ENCODE data around the gene SUFU. TPM values are rescaled to one million over a fixed set of nuclear protein-coding genes. Genes with fewer than 3 reads are reported as not detected.

Gene SUFU
- total RNA-seq, 1 donor from 2014 or later = 11.5 TPM

- Mint-ChIP-seq H3K27ac (peak overlapping the region; percentile 50), H3K4me3 (peak overlapping the region; percentile 35), H3K27me3 (ENCODE audit: insufficient read depth, low read depth) (peaks cover 14% of the 10 kb centered on the region), H3K36me3 (peaks cover 16% of the 10 kb centered on the region), H3K4me1 (peaks cover 81% of the 10 kb centered on the region), H3K9me3 (no peaks in the 10 kb centered on the region)
- no peak for DNase-seq (ENCODE audit: low spot score)
- Histone ChIP-seq H3K4me2 (peak overlapping the region; percentile 49), H3K79me2 (ENCODE audit: low read depth) (no peaks in the 10 kb centered on the region), H3K9me3 (ENCODE audit: low read depth) (no peaks in the 10 kb centered on the region), H3K4me3 (no peak overlapping the region), H3K9ac (peak overlapping the region; percentile 20), H3F3A (ENCODE audit: low read depth) (peaks cover 68% of the 10 kb centered on the region), H4K20me1 (ENCODE audit: low read depth) (no peaks in the 10 kb centered on the region), H3K4me1 (peaks cover 84% of the 10 kb centered on the region), H3K27ac (peak overlapping the region; percentile 99), H2AFZ (replicated peaks) (no peak overlapping the region), H3K36me3 (no peaks in the 10 kb centered on the region), H3K27me3 (no peaks in the 10 kb centered on the region)
- TF ChIP-seq EZH2 (IDR thresholded peaks at IDR 0.05) (no peak), EZH2phosphoT487 (IDR thresholded peaks at IDR 0.05) (no peak), CTCF (IDR thresholded peaks at IDR 0.05) (no peak)
These were observed 124.7 kb downstream of the SUFU start for GRCh38 chr10:102628451-102628911.

DNA sequence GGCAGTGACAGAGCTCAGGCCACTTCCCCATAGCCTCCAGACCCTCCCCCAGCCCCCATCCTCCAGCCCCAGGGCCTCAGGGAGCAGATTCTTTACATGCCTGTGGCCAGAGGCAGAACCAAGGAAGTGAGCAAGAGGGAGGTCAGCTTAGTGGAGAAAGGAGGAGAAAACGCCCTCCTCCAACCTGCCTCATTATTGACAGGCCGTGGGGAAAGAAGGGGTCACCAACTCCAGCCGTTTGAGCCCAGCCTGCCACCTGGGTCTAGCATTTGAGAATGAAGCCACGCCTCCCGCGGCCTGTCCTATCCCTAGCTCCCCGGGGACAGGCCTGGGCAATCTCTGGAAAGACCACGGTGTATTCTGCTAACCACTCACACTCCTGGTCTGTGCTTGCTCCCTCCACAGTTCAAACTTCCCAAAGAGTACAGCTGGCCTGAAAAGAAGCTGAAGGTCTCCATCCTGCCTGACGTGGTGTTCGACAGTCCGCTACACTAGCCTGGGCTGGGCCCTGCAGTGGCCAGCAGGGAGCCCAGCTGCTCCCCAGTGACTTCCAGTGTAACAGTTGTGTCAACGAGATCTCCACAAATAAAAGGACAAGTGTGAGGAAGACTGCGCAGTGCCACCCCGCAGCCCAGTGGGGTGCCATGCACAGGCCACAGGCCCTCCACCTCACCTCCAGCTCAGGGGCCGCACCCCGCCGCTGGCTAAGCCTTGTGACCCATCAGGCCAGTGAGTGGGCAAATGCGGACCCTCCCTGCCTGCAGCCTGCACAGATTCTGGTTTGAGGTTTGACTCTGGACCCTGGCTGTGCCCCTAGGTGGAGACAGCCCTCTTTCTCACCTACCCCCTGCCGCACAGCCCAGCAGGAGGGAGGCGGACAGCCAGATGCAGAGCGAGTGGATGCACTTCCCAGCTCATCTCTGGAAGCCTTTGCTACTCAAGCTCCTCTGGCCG is 126.2 kb downstream of the SUFU start:
- H2AFZ ChIP-seq (replicated peaks) = no peak overlapping the region
- Mint-ChIP-seq H3K27me3 (ENCODE audit: insufficient read depth, low read depth) (peaks cover 16% of the 10 kb centered on the region), H3K4me3 (no peak overlapping the region), H3K4me1 (peaks cover 85% of the 10 kb centered on the region), H3K27ac (peak overlapping the region; percentile 74), H3K36me3 (peaks cover 13% of the 10 kb centered on the region), H3K9me3 (no peaks in the 10 kb centered on the region)
- H3K4me2 ChIP-seq = peak overlapping the region; percentile 36
- H3K9me3 ChIP-seq (ENCODE audit: low read depth) = no peaks in the 10 kb centered on the region
- TF ChIP-seq EZH2phosphoT487 (IDR thresholded peaks at IDR 0.05) (no peak), EZH2 (IDR thresholded peaks at IDR 0.05) (no peak)
- peak overlapping the region; percentile 81 for H3K27ac ChIP-seq
- peaks cover 61% of the 10 kb centered on the region for H3F3A ChIP-seq (ENCODE audit: low read depth)
- H4K20me1 ChIP-seq (ENCODE audit: low read depth) = no peaks in the 10 kb centered on the region
- H3K36me3 ChIP-seq = no peaks in the 10 kb centered on the region
- H3K79me2 ChIP-seq (ENCODE audit: low read depth) = no peaks in the 10 kb centered on the region
- peaks cover 79% of the 10 kb centered on the region for H3K4me1 ChIP-seq
- DNase-seq (ENCODE audit: low spot score) = peak; percentile 76
- H3K27me3 ChIP-seq = no peaks in the 10 kb centered on the region
- no peak overlapping the region for H3K9ac ChIP-seq
- H3K4me3 ChIP-seq = no peak overlapping the region

GRCh38 chr10:102630663-102631062 is 126.9 kb downstream of the SUFU start:
- H3K4me1 ChIP-seq = peaks cover 72% of the 10 kb centered on the region
- TF ChIP-seq CTCF (IDR thresholded peaks at IDR 0.05) (no peak), EZH2phosphoT487 (IDR thresholded peaks at IDR 0.05) (no peak), EZH2 (IDR thresholded peaks at IDR 0.05) (no peak)

More at GRCh38 chr10:102630663-102631062, 126.9 kb downstream of the SUFU start:
- Histone ChIP-seq H3K27ac (peak overlapping the region; percentile 81), H3K9me3 (ENCODE audit: low read depth) (no peaks in the 10 kb centered on the region), H3K79me2 (ENCODE audit: low read depth) (no peaks in the 10 kb centered on the region), H2AFZ (replicated peaks) (no peak overlapping the region), H3K27me3 (no peaks in the 10 kb centered on the region), H3K36me3 (no peaks in the 10 kb centered on the region), H3K9ac (no peak overlapping the region), H4K20me1 (ENCODE audit: low read depth) (no peaks in the 10 kb centered on the region), H3K4me2 (peak overlapping the region; percentile 36), H3K4me3 (no peak overlapping the region), H3F3A (ENCODE audit: low read depth) (peaks cover 58% of the 10 kb centered on the region)
- H3K4me3 Mint-ChIP-seq = no peak overlapping the region
- peaks cover 83% of the 10 kb centered on the region for H3K4me1 Mint-ChIP-seq
- DNase-seq (ENCODE audit: low spot score) = no peak
- H3K27me3 Mint-ChIP-seq (ENCODE audit: insufficient read depth, low read depth) = peaks cover 17% of the 10 kb centered on the region
- H3K9me3 Mint-ChIP-seq = no peaks in the 10 kb centered on the region
- H3K27ac Mint-ChIP-seq = no peak overlapping the region
- H3K36me3 Mint-ChIP-seq = peaks cover 12% of the 10 kb centered on the region
